ENCODE measurements around the gene LAMA2. TPM values are rescaled to one million over a fixed set of nuclear protein-coding genes. Genes with fewer than 3 reads are reported as not detected.

Gene LAMA2
- total RNA-seq, 4 donors from 2014 or later: 97.3 to 509 (median 200) TPM

GRCh38 chr6:129475477-129476247 lies 592.7 kb downstream of the LAMA2 start:
- no peak for ATAC-seq (ENCODE audit: low FRiP score)
- no peak for DNase-seq (ENCODE audit: low spot score)
- TF ChIP-seq CTCF (IDR thresholded peaks at IDR 0.05): no peak

GRCh38 chr6:129476248-129476564 lies 593.3 kb downstream of the LAMA2 start:
- DNase-seq (ENCODE audit: low spot score): no peak
- no peak for TF ChIP-seq CTCF (IDR thresholded peaks at IDR 0.05)
- ATAC-seq (ENCODE audit: low FRiP score): no peak

GRCh38 chr6:129476810-129477209 lies 593.9 kb downstream of the LAMA2 start:
- DNase-seq (ENCODE audit: low spot score): no peak
- ATAC-seq (ENCODE audit: low FRiP score): no peak
- no peak for TF ChIP-seq CTCF (IDR thresholded peaks at IDR 0.05)

GRCh38 chr6:129478379-129478778 lies 595.4 kb downstream of the LAMA2 start:
- no peak for TF ChIP-seq CTCF (IDR thresholded peaks at IDR 0.05)
- DNase-seq (ENCODE audit: low spot score): no peak
- ATAC-seq (ENCODE audit: low FRiP score): no peak

GRCh38 chr6:129481706-129482105 lies 598.8 kb downstream of the LAMA2 start:
- TF ChIP-seq CTCF (IDR thresholded peaks at IDR 0.05): no peak
- ATAC-seq (ENCODE audit: low FRiP score): no peak
- no peak for DNase-seq (ENCODE audit: low spot score)

GRCh38 chr6:129485746-129486145 lies 602.8 kb downstream of the LAMA2 start:
- no peak for TF ChIP-seq CTCF (IDR thresholded peaks at IDR 0.05)
- ATAC-seq (ENCODE audit: low FRiP score) (no peak), DNase-seq (ENCODE audit: low spot score) (no peak)

- no peak for DNase-seq (ENCODE audit: low spot score)
- TF ChIP-seq CTCF (IDR thresholded peaks at IDR 0.05): no peak
Measured at GRCh38 chr6:129486327-129486726, 603.4 kb downstream of the LAMA2 start.

More at GRCh38 chr6:129486327-129486726, 603.4 kb downstream of the LAMA2 start:
- no peak for ATAC-seq (ENCODE audit: low FRiP score)

All from omental fat pad (tissue), 4 donors.